Tibial nerve (tissue), 4 donors: Measurements from ENCODE around the gene UACA. TPM values are rescaled to one million over a fixed set of nuclear protein-coding genes. Genes with fewer than 3 reads are reported as not detected.

Source experiments
- DNase-seq, 2 donors: peaks; one replicate each; pipeline ENCODE4 v3.0.0-alpha.2; 2019; ENCODE audit warnings: low spot score in 2 of 2
- H3K27ac ChIP-seq, 4 donors: fragments of 200-600 bp; sonication (generic) in 3 of 4; one replicate each; pipeline ENCODE4 v1.5.1; 2017 to 2019; ENCODE audit warnings: mild to moderate bottlenecking in 1 of 4
- H3K27me3 ChIP-seq, 2 donors: fragments of 200-600 bp; sonication (generic) in 1 of 2; one replicate each; pipeline versions ENCODE4 v1.5.1 to v1.6.0; 2017 to 2019
- H3K36me3 ChIP-seq, 3 donors: fragments of 200-600 bp; sonication (generic); one replicate each; pipeline ENCODE4 v1.5.1; 2018 to 2019
- H3K4me1 ChIP-seq, 4 donors: fragments of 200-600 bp; sonication (generic) in 3 of 4; one replicate each; pipeline ENCODE4 v1.5.1; 2017 to 2019
- H3K4me3 ChIP-seq, 4 donors: fragments of 200-600 bp; sonication (generic) in 3 of 4; one replicate each; pipeline ENCODE4 v1.5.1; 2017 to 2019; ENCODE audit warnings: mild to moderate bottlenecking in 1 of 4, moderate library complexity in 1 of 4
- H3K9me3 ChIP-seq, 4 donors: fragments of 200-600 bp; sonication (generic) in 3 of 4; one replicate each; pipeline ENCODE4 v1.5.1; 2017 to 2019
- EP300 ChIP-seq, 2 donors: sonication (generic); formaldehyde crosslinking; IDR thresholded peaks; one replicate each; pipeline ENCODE4 v1.6.1; 2017; ENCODE audit warnings: antibody characterized with exemption in 2 of 2, mild to moderate bottlenecking in 1 of 2
- POLR2A ChIP-seq, 2 donors: fragments of 450-650 bp; IDR thresholded peaks; one replicate each; pipeline ENCODE4 v1.6.1; 2017; ENCODE audit warnings: antibody characterized with exemption in 2 of 2, mild to moderate bottlenecking in 2 of 2, moderate library complexity in 2 of 2
- WGBS, 2 donors: methylation state at CpG; one replicate each; pipeline ENCODE4 v1.1.5; 2018; 5-methylcytosine and 5-hydroxymethylcytosine counted together
- total RNA-seq, 4 donors: library from RNA; depleted of rRNA; stranded (reverse); fragments of >200 nt; gene quantifications; one replicate each; pipeline ENCODE4 v1.1.0, GENCODE V29; 2016
- TF ChIP-seq, protein P1 (sequence below), 5 experiments: fragments of 200-600 bp in 3 of 5; fragments of 450-650 bp in 2 of 5; sonication (generic) in 3 of 5; IDR thresholded peaks; one replicate each; pipeline ENCODE4 v1.5.1; 2016 to 2019; ENCODE audit warnings: antibody characterized with exemption in 5 of 5, mild to moderate bottlenecking in 3 of 5, moderate library complexity in 2 of 5

Gene UACA
- total RNA-seq, 4 donors from 2014 or later, result 107 to 210 (median 168) TPM

DNA sequence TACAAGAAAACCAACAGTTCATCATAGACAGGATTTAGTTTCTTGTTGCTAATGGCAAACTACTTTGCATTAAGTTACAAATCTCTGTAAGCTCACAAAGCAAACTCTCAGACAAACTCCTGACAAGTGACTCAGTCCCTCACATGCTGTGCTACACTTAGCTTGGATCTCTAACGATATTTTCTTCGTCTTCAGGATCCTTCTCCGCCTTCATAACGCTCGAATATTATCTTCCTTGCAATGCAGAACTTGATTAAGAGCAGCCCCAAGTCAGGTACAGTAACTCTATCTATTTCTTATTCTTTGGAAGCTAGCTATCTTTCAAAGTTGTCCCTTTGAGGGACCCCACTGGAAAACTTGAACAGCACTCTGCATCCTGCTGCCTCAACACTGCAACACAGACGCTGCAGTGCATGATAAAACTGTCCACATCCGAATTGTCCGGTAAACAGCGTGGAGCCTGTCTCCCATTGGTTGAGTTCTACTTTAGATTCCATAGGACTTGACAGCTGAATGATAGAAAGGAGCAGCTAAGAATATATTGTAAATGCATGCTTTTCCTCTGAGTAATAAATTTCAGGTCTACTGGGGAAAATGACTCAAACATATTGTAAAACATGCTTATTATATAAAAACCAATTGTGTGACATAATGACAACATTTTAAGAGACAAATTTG, 61.3 kb downstream of the UACA start:
- Histone ChIP-seq H3K4me3 (peak overlapping the region in 1 of 4 donors; percentile 36), H3K4me1 (peaks cover 3 to 73% (median 39%) of the 10 kb centered on the region in 4 donors), H3K36me3 (no peaks in the 10 kb centered on the region), H3K27me3 (no peaks in the 10 kb centered on the region), H3K9me3 (no peaks in the 10 kb centered on the region), H3K27ac (peak overlapping the region; percentile 31 to 74 (median 65))
- TF ChIP-seq POLR2A (IDR thresholded peaks at IDR 0.05), result peak in 1 of 2 donors; percentile 27
- peak in 1 of 2 donors; percentile 35 for TF ChIP-seq EP300 (IDR thresholded peaks at IDR 0.05)
- TF ChIP-seq, protein P1, sequence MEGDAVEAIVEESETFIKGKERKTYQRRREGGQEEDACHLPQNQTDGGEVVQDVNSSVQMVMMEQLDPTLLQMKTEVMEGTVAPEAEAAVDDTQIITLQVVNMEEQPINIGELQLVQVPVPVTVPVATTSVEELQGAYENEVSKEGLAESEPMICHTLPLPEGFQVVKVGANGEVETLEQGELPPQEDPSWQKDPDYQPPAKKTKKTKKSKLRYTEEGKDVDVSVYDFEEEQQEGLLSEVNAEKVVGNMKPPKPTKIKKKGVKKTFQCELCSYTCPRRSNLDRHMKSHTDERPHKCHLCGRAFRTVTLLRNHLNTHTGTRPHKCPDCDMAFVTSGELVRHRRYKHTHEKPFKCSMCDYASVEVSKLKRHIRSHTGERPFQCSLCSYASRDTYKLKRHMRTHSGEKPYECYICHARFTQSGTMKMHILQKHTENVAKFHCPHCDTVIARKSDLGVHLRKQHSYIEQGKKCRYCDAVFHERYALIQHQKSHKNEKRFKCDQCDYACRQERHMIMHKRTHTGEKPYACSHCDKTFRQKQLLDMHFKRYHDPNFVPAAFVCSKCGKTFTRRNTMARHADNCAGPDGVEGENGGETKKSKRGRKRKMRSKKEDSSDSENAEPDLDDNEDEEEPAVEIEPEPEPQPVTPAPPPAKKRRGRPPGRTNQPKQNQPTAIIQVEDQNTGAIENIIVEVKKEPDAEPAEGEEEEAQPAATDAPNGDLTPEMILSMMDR (IDR thresholded peaks at IDR 0.05), result no peak
- no peak for DNase-seq
- WGBS, 2 donors, result 15 to 22% methylated on average over 9 of the region's 9 CpGs

DNA sequence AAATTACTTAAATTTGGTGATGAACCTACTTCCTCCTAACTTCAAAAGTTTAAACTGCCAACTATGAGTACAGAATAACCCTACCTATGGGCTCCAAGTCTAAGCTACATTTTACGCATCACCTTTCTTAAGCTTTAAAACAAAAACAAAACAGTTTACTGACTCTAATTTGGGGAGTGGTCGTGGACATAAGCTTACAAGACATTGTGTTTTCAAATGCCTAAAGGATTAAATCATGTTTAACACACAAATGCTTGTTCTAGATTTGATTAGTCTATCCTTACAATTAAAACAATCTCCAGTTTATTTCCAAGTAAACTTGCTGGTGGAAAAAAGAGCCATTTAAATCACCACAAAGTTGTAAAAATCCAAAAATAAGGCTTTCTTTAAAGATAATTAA, 62.2 kb downstream of the UACA start:
- TF ChIP-seq, protein P1 (IDR thresholded peaks at IDR 0.05), result no peak
- TF ChIP-seq EP300 (IDR thresholded peaks at IDR 0.05) (no peak), POLR2A (IDR thresholded peaks at IDR 0.05) (no peak)
- Histone ChIP-seq H3K36me3 (no peaks in the 10 kb centered on the region), H3K27ac (peak overlapping the region in 3 of 4 donors; percentile 60 to 74 (median 70)), H3K9me3 (no peaks in the 10 kb centered on the region), H3K4me3 (peak overlapping the region in 1 of 4 donors; percentile 3), H3K27me3 (no peaks in the 10 kb centered on the region), H3K4me1 (peaks cover 3 to 82% (median 42%) of the 10 kb centered on the region in 4 donors)
- no peak for DNase-seq
- WGBS, 2 donors, result 37 to 41% methylated on average over 2 of the region's 2 CpGs

DNA sequence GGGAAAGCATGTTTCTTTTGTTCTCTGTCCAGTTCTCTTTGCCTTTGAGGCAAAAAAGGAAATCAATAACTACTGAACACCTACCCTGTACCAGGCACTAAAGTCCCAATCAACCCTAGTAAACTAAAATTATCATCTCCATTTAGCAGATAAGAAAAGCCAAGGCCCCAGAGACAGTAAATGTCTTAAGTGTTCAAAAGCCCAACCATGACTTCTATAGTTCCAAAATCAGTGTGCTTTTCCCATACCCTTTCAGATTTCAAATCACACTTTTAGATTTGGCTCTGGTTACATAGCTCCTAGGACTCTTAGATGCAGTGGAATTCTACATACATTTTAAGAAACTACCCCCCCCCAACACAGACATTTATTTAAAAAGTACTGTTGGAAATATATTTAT, 63.5 kb downstream of the UACA start:
- H3K9me3 ChIP-seq, result no peaks in the 10 kb centered on the region
- no peaks in the 10 kb centered on the region for H3K27me3 ChIP-seq
- H3K4me1 ChIP-seq, result peaks cover 3 to 87% (median 42%) of the 10 kb centered on the region in 4 donors
- no peak overlapping the region for H3K4me3 ChIP-seq
- H3K27ac ChIP-seq, result peak overlapping the region in 3 of 4 donors; percentile 11 to 74 (median 70)
- no peaks in the 10 kb centered on the region for H3K36me3 ChIP-seq
- DNase-seq, result no peak
- TF ChIP-seq, protein P1 (IDR thresholded peaks at IDR 0.05), result no peak
- TF ChIP-seq EP300 (IDR thresholded peaks at IDR 0.05) (no peak), POLR2A (IDR thresholded peaks at IDR 0.05) (no peak)

DNA sequence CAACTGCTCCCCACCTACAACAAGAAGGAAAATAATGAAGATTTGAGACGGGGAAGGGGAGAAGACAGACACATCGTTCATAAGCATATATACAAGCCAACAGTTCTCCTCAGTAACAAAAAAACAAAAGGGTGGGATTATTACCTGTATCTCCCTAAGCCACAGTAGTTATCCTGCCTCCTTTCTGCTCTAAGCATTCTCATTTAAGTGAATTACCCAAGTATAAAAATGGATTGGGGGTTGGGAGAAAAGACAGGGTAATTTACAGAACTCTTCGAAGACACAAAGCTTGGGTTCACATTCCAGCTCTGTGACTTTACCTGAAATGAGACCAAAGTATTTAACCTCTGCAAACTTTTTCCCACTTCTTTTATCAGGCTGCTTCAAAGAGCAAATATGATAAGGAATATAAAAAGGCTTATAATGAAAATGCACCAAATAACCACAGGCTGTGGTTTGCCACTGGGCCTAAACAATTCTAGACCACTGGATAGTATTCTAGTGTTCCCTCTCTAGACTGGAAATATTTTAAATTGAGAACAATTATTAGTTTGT, 64.4 kb downstream of the UACA start:
- Histone ChIP-seq H3K4me3 (no peak overlapping the region), H3K27me3 (no peaks in the 10 kb centered on the region), H3K4me1 (peaks cover 3 to 81% (median 38%) of the 10 kb centered on the region in 4 donors), H3K9me3 (no peaks in the 10 kb centered on the region), H3K36me3 (no peaks in the 10 kb centered on the region), H3K27ac (peak overlapping the region in 2 of 4 donors; percentile 70 to 74)
- 44 to 51% methylated on average over 3 of the region's 3 CpGs for WGBS, 2 donors
- TF ChIP-seq, protein P1 (IDR thresholded peaks at IDR 0.05), result no peak
- TF ChIP-seq EP300 (IDR thresholded peaks at IDR 0.05) (no peak), POLR2A (IDR thresholded peaks at IDR 0.05) (no peak)
- no peak for DNase-seq

DNA sequence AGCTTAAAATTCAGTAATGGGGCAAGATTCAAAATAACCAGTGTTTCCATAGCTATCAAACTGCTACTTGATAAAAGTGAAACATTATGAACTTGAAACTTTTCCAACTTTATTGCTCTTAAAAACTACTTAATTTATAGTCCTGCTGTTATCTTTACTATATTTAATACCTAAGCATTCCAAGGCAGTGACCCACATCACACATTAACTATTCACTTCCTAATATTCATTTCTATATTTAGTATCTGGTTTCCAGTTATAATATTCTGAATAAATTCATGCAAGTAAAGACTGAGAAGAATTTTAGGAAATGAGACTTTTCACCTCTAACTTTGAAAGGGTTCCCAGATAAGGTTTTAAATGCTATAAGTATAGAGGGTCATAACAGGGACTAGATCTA, 64.9 kb downstream of the UACA start:
- Histone ChIP-seq H3K4me3 (no peak overlapping the region), H3K27ac (peak overlapping the region in 2 of 4 donors; percentile 70 to 74), H3K36me3 (no peaks in the 10 kb centered on the region), H3K4me1 (peaks cover 3 to 76% (median 33%) of the 10 kb centered on the region in 4 donors), H3K27me3 (no peaks in the 10 kb centered on the region), H3K9me3 (no peaks in the 10 kb centered on the region)
- DNase-seq, result no peak
- TF ChIP-seq EP300 (IDR thresholded peaks at IDR 0.05), result no peak
- TF ChIP-seq, protein P1 (IDR thresholded peaks at IDR 0.05), result no peak
- TF ChIP-seq POLR2A (IDR thresholded peaks at IDR 0.05), result no peak
